Hepatocyte (in vitro differentiated cells): ENCODE results near the gene NEK10. TPM values are rescaled to one million over a fixed set of nuclear protein-coding genes. Genes with fewer than 3 reads are reported as not detected.

ENCODE experiments used
- DNase-seq: peaks from one replicate; pipeline ENCODE4 v3.0.0-alpha.2; 2016; ENCODE audit warnings: low spot score
- H2AFZ ChIP-seq: fragments of 200-600 bp; sonication (generic); 2 replicates; pipeline ENCODE4 v1.6.0; 2016; ENCODE audit warnings: antibody characterized with exemption, mild to moderate bottlenecking
- H3K27ac ChIP-seq: fragments of 200-600 bp; sonication (generic); 2 replicates; pipeline ENCODE4 v1.5.1; 2016; ENCODE audit warnings: mild to moderate bottlenecking
- H3K27me3 ChIP-seq: fragments of 200-600 bp; sonication (generic); 2 replicates; pipeline ENCODE4 v1.6.1; 2016
- H3K36me3 ChIP-seq: fragments of 200-600 bp; sonication (generic); replicated peaks from 2 replicates; pipeline ENCODE4 v1.5.1; 2016; ENCODE audit warnings: low read depth; ENCODE audit not compliant: insufficient read depth
- H3K4me1 ChIP-seq: fragments of 200-600 bp; sonication (generic); 2 replicates; pipeline ENCODE4 v1.5.1; 2016; ENCODE audit warnings: mild to moderate bottlenecking, moderate library complexity; ENCODE audit not compliant: insufficient read depth
- H3K4me2 ChIP-seq: fragments of 200-600 bp; sonication (generic); 2 replicates; pipeline ENCODE4 v1.6.0; 2016
- H3K4me3 ChIP-seq: fragments of 200-600 bp; sonication (generic); 2 replicates; pipeline ENCODE4 v1.5.1; 2016; ENCODE audit warnings: mild to moderate bottlenecking
- H3K79me2 ChIP-seq: fragments of 200-600 bp; sonication (generic); 2 replicates; pipeline ENCODE4 v1.6.0; 2017; ENCODE audit warnings: mild to moderate bottlenecking
- H3K9me2 ChIP-seq: fragments of 200-600 bp; sonication (generic); replicated peaks from 2 replicates; pipeline ENCODE4 v1.6.0; 2017; ENCODE audit warnings: mild to moderate bottlenecking; ENCODE audit not compliant: insufficient read depth
- H3K9me3 ChIP-seq: fragments of 200-600 bp; sonication (generic); 2 replicates; pipeline ENCODE4 v1.5.1; 2016; ENCODE audit warnings: low read depth, mild to moderate bottlenecking
- H4K20me1 ChIP-seq: fragments of 200-600 bp; sonication (generic); 2 replicates; pipeline ENCODE4 v1.6.0; 2016; ENCODE audit warnings: mild to moderate bottlenecking; ENCODE audit not compliant: insufficient read depth, poor library complexity, severe bottlenecking
- EZH2 ChIP-seq: fragments of 200-600 bp; sonication (generic); IDR thresholded peaks from 2 replicates; pipeline ENCODE4 v1.6.1; 2016; ENCODE audit warnings: antibody characterized with exemption, mild to moderate bottlenecking, borderline replicate concordance
- EZH2phosphoT487 ChIP-seq: fragments of 200-600 bp; sonication (generic); IDR thresholded peaks from one replicate; pipeline ENCODE4 v1.6.1; 2018; ENCODE audit warnings: antibody characterized with exemption, mild to moderate bottlenecking, low read depth, moderate library complexity; ENCODE audit not compliant: unreplicated experiment, severe bottlenecking
- WGBS: methylation state at CpG from one replicate; pipeline ENCODE4 v1.1.6; 2016; ENCODE audit warnings: low lambda C conversion rate; ENCODE audit errors: missing lambda C conversion rate; 5-methylcytosine and 5-hydroxymethylcytosine counted together
- polyA plus RNA-seq: library from polyadenylated mRNA; unstranded; fragments of >200 nt; fragmentation: Nextera tagmentation; extraction: Ambion mirVana; gene quantifications from 2 replicates; pipeline ENCODE4 v1.2.1, GENCODE V29; 2016
- total RNA-seq: library from RNA; depleted of rRNA; stranded (reverse); fragments of >200 nt; gene quantifications from 2 replicates; pipeline ENCODE4 v1.2.3, GENCODE V29; 2014
- TF ChIP-seq, protein P1 (sequence below): fragments of 200-600 bp; sonication (generic); IDR thresholded peaks from 2 replicates; pipeline ENCODE4 v1.5.1; 2016; ENCODE audit warnings: antibody characterized with exemption, mild to moderate bottlenecking; ENCODE audit not compliant: poor library complexity

Gene NEK10
- total and polyA plus RNA-seq, 2 experiments from 2014 or later: 0.13 to 2.0 TPM

- no peak for DNase-seq
- Histone ChIP-seq H4K20me1 (no peaks in the 10 kb centered on the region), H3K4me3 (no peak overlapping the region), H3K9me3 (no peaks in the 10 kb centered on the region), H3K36me3 (no peaks in the 10 kb centered on the region), H3K9me2 (no peaks in the 10 kb centered on the region), H2AFZ (no peak overlapping the region), H3K4me1 (peaks cover 8% of the 10 kb centered on the region), H3K27ac (no peak overlapping the region), H3K79me2 (no peaks in the 10 kb centered on the region), H3K27me3 (no peaks in the 10 kb centered on the region), H3K4me2 (no peak overlapping the region)
- TF ChIP-seq EZH2 (no peak), EZH2phosphoT487 (no peak)
- TF ChIP-seq, protein P1, sequence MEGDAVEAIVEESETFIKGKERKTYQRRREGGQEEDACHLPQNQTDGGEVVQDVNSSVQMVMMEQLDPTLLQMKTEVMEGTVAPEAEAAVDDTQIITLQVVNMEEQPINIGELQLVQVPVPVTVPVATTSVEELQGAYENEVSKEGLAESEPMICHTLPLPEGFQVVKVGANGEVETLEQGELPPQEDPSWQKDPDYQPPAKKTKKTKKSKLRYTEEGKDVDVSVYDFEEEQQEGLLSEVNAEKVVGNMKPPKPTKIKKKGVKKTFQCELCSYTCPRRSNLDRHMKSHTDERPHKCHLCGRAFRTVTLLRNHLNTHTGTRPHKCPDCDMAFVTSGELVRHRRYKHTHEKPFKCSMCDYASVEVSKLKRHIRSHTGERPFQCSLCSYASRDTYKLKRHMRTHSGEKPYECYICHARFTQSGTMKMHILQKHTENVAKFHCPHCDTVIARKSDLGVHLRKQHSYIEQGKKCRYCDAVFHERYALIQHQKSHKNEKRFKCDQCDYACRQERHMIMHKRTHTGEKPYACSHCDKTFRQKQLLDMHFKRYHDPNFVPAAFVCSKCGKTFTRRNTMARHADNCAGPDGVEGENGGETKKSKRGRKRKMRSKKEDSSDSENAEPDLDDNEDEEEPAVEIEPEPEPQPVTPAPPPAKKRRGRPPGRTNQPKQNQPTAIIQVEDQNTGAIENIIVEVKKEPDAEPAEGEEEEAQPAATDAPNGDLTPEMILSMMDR: no peak
- 69% methylated on average over 5 of the region's 5 CpGs for WGBS
These were observed 15.0 kb downstream of the NEK10 start for GRCh38 chr3:27354161-27354560.

GRCh38 chr3:27353221-27353620, 16.0 kb downstream of the NEK10 start:
- H3K4me1 ChIP-seq: no peaks in the 10 kb centered on the region
- H3K4me2 ChIP-seq: no peak overlapping the region
- H3K4me3 ChIP-seq: no peak overlapping the region
- H4K20me1 ChIP-seq: no peaks in the 10 kb centered on the region
- DNase-seq: no peak
- no peaks in the 10 kb centered on the region for H3K27me3 ChIP-seq
- no peaks in the 10 kb centered on the region for H3K9me3 ChIP-seq
- no peak overlapping the region for H2AFZ ChIP-seq
- TF ChIP-seq EZH2 (no peak), EZH2phosphoT487 (no peak)
- TF ChIP-seq, protein P1: no peak
- no peak overlapping the region for H3K27ac ChIP-seq
- H3K79me2 ChIP-seq: no peaks in the 10 kb centered on the region
- WGBS: 90% methylated on average over 1 of the region's 1 CpG
- no peaks in the 10 kb centered on the region for H3K36me3 ChIP-seq
- no peaks in the 10 kb centered on the region for H3K9me2 ChIP-seq

- no peaks in the 10 kb centered on the region for H3K9me2 ChIP-seq
- TF ChIP-seq EZH2 (no peak), EZH2phosphoT487 (no peak)
- TF ChIP-seq, protein P1: no peak
- DNase-seq: no peak
- no peak overlapping the region for H3K27ac ChIP-seq
- H3K36me3 ChIP-seq: no peaks in the 10 kb centered on the region
- WGBS: 70% methylated on average over 3 of the region's 3 CpGs
- H3K9me3 ChIP-seq: no peaks in the 10 kb centered on the region
- no peak overlapping the region for H3K4me3 ChIP-seq
- no peaks in the 10 kb centered on the region for H3K4me1 ChIP-seq
- H3K79me2 ChIP-seq: no peaks in the 10 kb centered on the region
- H3K27me3 ChIP-seq: no peaks in the 10 kb centered on the region
- no peak overlapping the region for H2AFZ ChIP-seq
- no peak overlapping the region for H3K4me2 ChIP-seq
- no peaks in the 10 kb centered on the region for H4K20me1 ChIP-seq
These were observed 17.1 kb downstream of the NEK10 start for GRCh38 chr3:27352047-27352446.

- no peaks in the 10 kb centered on the region for H3K36me3 ChIP-seq
- H3K9me3 ChIP-seq: no peaks in the 10 kb centered on the region
- no peaks in the 10 kb centered on the region for H3K4me1 ChIP-seq
- H3K27ac ChIP-seq: no peak overlapping the region
- no peaks in the 10 kb centered on the region for H4K20me1 ChIP-seq
- no peaks in the 10 kb centered on the region for H3K27me3 ChIP-seq
- no peak overlapping the region for H2AFZ ChIP-seq
- H3K4me2 ChIP-seq: no peak overlapping the region
- no peaks in the 10 kb centered on the region for H3K79me2 ChIP-seq
- WGBS: 90% methylated on average over 3 of the region's 3 CpGs
- H3K9me2 ChIP-seq: no peaks in the 10 kb centered on the region
- TF ChIP-seq, protein P1: no peak
- no peak for TF ChIP-seq EZH2
- TF ChIP-seq EZH2phosphoT487: no peak
- no peak overlapping the region for H3K4me3 ChIP-seq
- no peak for DNase-seq
These were observed 19.4 kb downstream of the NEK10 start for GRCh38 chr3:27349832-27350231.
